Neuronal stem cell (in vitro differentiated cells): ENCODE results near the gene SMARCC1.

Experiments
- DNase-seq: peaks from one replicate; pipeline ENCODE4 v3.0.0-alpha.2; 2013; ENCODE audit warnings: low spot score
- H2AFZ ChIP-seq: one replicate; pipeline ENCODE4 v1.6.1; 2013; ENCODE audit warnings: mild to moderate bottlenecking, low read length, inconsistent platforms
- H2AK5ac ChIP-seq: 2 replicates; pipeline ENCODE4 v1.6.1; 2013; ENCODE audit warnings: low read depth, mild to moderate bottlenecking, inconsistent platforms, low read length, moderate library complexity, mixed read lengths
- H2BK120ac ChIP-seq: 2 replicates; pipeline ENCODE4 v1.6.1; 2013; ENCODE audit warnings: low read depth, mild to moderate bottlenecking, inconsistent platforms, low read length, moderate library complexity, mixed read lengths
- H2BK12ac ChIP-seq: one replicate; pipeline ENCODE4 v1.6.1; 2013; ENCODE audit warnings: low read length, inconsistent platforms
- H2BK15ac ChIP-seq: 2 replicates; pipeline ENCODE4 v1.6.1; 2013; ENCODE audit warnings: mild to moderate bottlenecking, low read length, inconsistent platforms, mixed read lengths
- H2BK5ac ChIP-seq: one replicate; pipeline ENCODE4 v1.6.1; 2013; ENCODE audit warnings: inconsistent platforms, mild to moderate bottlenecking, low read length, moderate library complexity
- H3K14ac ChIP-seq: one replicate; pipeline ENCODE4 v1.6.1; 2013; ENCODE audit warnings: low read length, inconsistent platforms
- H3K18ac ChIP-seq: 2 replicates; pipeline ENCODE4 v1.6.1; 2013; ENCODE audit warnings: low read length, inconsistent platforms
- H3K23ac ChIP-seq: 2 replicates; pipeline ENCODE4 v1.6.1; 2013; ENCODE audit warnings: low read depth, mild to moderate bottlenecking, mixed read lengths, low read length, inconsistent platforms; ENCODE audit not compliant: poor library complexity
- H3K27ac ChIP-seq: replicated peaks from 3 replicates; pipeline ENCODE4 v1.5.1; 2013; ENCODE audit warnings: low read length, inconsistent platforms
- H3K27me3 ChIP-seq, 3 experiments: 2 replicates each; pipeline ENCODE4 v1.6.1; 2013; ENCODE audit warnings: low read length in 3 of 3, mild to moderate bottlenecking in 2 of 3, inconsistent platforms in 1 of 3, low read depth in 1 of 3, mixed read lengths in 1 of 3, moderate library complexity in 1 of 3; ENCODE audit not compliant: control insufficient read depth in 3 of 3, insufficient read depth in 3 of 3
- H3K36me3 ChIP-seq, 2 donors: replicated peaks in 1 of 2; 2 replicates each; pipeline ENCODE4 v1.6.1; 2013; ENCODE audit warnings: low read length in 2 of 2; ENCODE audit not compliant: control insufficient read depth in 2 of 2, insufficient read depth in 2 of 2
- H3K4ac ChIP-seq: 2 replicates; pipeline ENCODE4 v1.6.1; 2013; ENCODE audit warnings: inconsistent platforms, mild to moderate bottlenecking, low read length, moderate library complexity
- H3K4me1 ChIP-seq, 2 donors: 1 replicate in 1 of 2; 2 replicates in 1 of 2; pipeline ENCODE4 v1.6.1; 2013; ENCODE audit warnings: low read length in 2 of 2, low read depth in 1 of 2; ENCODE audit not compliant: control insufficient read depth in 2 of 2, insufficient read depth in 1 of 2
- H3K4me2 ChIP-seq: one replicate; pipeline ENCODE4 v1.6.1; 2013; ENCODE audit warnings: mild to moderate bottlenecking, low read length, inconsistent platforms; ENCODE audit not compliant: insufficient read depth, poor library complexity, severe bottlenecking
- H3K4me3 ChIP-seq, 2 donors: 2 replicates each; pipeline ENCODE4 v1.5.1; 2013; ENCODE audit warnings: low read length in 2 of 2, mild to moderate bottlenecking in 2 of 2, inconsistent platforms in 1 of 2, moderate library complexity in 1 of 2
- H3K79me1 ChIP-seq: one replicate; pipeline ENCODE4 v1.6.1; 2013; ENCODE audit warnings: low read depth, mild to moderate bottlenecking, inconsistent platforms, low read length, moderate library complexity
- H3K9ac ChIP-seq: one replicate; pipeline ENCODE4 v1.6.1; 2013; ENCODE audit warnings: mild to moderate bottlenecking, low read depth, low read length, inconsistent platforms; ENCODE audit not compliant: poor library complexity
- H3K9me3 ChIP-seq, 2 donors: replicated peaks in 1 of 2; 2 replicates each; pipeline versions ENCODE3 to v1.6.1; 2013; ENCODE audit warnings: low read length in 2 of 2, mild to moderate bottlenecking in 2 of 2, inconsistent platforms in 1 of 2, low read depth in 1 of 2, mixed read lengths in 1 of 2, moderate library complexity in 1 of 2; ENCODE audit not compliant: control insufficient read depth in 2 of 2, insufficient read depth in 1 of 2
- H4K8ac ChIP-seq: one replicate; pipeline ENCODE4 v1.6.1; 2013; ENCODE audit warnings: low read depth, mild to moderate bottlenecking, inconsistent platforms, low read length, moderate library complexity
- H4K91ac ChIP-seq: one replicate; pipeline ENCODE4 v1.6.1; 2013; ENCODE audit warnings: low read length, low read depth, mild to moderate bottlenecking, inconsistent platforms; ENCODE audit not compliant: poor library complexity
- WGBS, 2 donors: extraction: QIAGEN DNeasy Blood & Tissue Kit; methylation state at CpG; one replicate each; pipeline ENCODE4 v1.1.7; 2013; ENCODE audit warnings: missing lambda C conversion rate in 2 of 2, mixed read lengths in 1 of 2; ENCODE audit not compliant: insufficient read length in 2 of 2, insufficient replicate concordance in 1 of 2; ENCODE audit errors: extremely low coverage in 2 of 2; 5-methylcytosine and 5-hydroxymethylcytosine counted together

The SMARCC1 gene

DNA sequence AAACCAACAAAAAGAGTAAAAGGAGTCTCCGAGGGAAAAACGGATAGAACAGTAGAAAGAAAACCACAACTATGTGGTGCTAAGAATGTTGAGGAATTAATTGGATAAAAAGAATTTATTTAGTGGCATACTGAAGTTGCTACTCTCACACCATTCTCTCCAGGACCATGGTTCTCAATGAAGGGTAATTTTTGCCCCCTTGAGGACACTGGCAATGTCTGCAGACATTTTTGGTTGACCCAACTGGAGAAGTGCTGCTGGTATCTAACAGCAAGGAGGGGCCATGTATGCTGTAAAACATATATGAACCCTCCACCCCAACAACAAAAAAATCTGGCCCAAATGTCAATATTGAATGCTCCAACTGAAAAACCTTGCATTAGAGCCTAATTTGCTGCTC is 117.2 kb downstream of the SMARCC1 start:
- Histone ChIP-seq H3K18ac (no peak overlapping the region), H2BK15ac (no peak overlapping the region), H3K14ac (no peak overlapping the region), H4K91ac (no peak overlapping the region), H2AK5ac (no peak overlapping the region), H3K36me3 (peaks cover 14 to 94% of the 10 kb centered on the region in 2 donors), H3K4me3 (no peak overlapping the region), H2AFZ (no peak overlapping the region), H3K23ac (no peak overlapping the region), H3K9ac (no peak overlapping the region), H2BK5ac (no peak overlapping the region), H3K4ac (no peak overlapping the region), H3K27me3 (no peaks in the 10 kb centered on the region), H3K79me1 (peaks cover 2% of the 10 kb centered on the region), H3K4me1 (no peaks in the 10 kb centered on the region), H2BK12ac (no peak overlapping the region), H4K8ac (no peak overlapping the region), H3K27ac (no peak overlapping the region), H3K9me3 (peaks cover 0 to 10% of the 10 kb centered on the region in 2 donors), H3K4me2 (no peak overlapping the region), H2BK120ac (no peak overlapping the region)
- WGBS, 2 donors: no CpG with 5 or more reads among the region's 2 CpGs
- DNase-seq: no peak

DNA sequence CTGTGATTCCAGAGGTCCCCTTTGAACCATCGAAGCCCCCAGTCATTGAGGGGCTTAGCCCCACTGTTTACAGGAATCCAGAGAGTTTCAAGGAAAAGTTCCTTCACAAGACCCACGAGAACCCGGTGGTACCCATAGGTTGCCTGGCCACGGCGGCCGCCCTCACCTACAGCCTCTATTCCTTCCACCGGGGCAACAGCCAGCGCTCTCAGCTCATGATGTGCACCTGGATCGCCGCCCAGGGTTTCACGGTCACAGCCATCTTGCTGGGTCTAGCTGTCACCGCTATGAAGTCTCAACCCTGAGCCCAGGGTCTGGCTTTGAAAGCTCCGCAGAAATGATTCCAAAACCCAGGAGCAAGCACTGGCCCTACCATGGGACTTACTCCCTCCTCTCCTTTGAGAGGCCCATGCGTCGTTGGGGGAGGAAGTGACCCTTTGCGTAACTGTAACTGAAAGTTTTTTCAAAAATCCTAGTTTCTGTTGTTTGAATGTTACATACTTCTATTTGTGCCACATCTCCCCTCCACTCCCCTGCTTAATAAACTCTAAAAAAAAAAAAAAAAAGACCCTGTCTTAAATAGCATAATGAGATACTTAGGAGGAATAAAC is 118.0 kb downstream of the SMARCC1 start:
- Histone ChIP-seq H3K23ac (no peak overlapping the region), H3K36me3 (peaks cover 17 to 94% of the 10 kb centered on the region in 2 donors), H2BK5ac (no peak overlapping the region), H2BK120ac (no peak overlapping the region), H2BK12ac (no peak overlapping the region), H3K18ac (no peak overlapping the region), H4K91ac (no peak overlapping the region), H3K4ac (no peak overlapping the region), H3K9ac (no peak overlapping the region), H2AK5ac (no peak overlapping the region), H4K8ac (no peak overlapping the region), H3K14ac (no peak overlapping the region), H3K79me1 (peaks cover 2% of the 10 kb centered on the region), H3K27ac (no peak overlapping the region), H3K4me1 (no peaks in the 10 kb centered on the region), H3K4me2 (no peak overlapping the region), H3K27me3 (no peaks in the 10 kb centered on the region), H3K4me3 (no peak overlapping the region), H3K9me3 (peaks cover 2 to 18% of the 10 kb centered on the region in 2 donors), H2AFZ (no peak overlapping the region), H2BK15ac (no peak overlapping the region)
- WGBS, 2 donors: no CpG with 5 or more reads among the region's 16 CpGs
- DNase-seq: no peak

DNA sequence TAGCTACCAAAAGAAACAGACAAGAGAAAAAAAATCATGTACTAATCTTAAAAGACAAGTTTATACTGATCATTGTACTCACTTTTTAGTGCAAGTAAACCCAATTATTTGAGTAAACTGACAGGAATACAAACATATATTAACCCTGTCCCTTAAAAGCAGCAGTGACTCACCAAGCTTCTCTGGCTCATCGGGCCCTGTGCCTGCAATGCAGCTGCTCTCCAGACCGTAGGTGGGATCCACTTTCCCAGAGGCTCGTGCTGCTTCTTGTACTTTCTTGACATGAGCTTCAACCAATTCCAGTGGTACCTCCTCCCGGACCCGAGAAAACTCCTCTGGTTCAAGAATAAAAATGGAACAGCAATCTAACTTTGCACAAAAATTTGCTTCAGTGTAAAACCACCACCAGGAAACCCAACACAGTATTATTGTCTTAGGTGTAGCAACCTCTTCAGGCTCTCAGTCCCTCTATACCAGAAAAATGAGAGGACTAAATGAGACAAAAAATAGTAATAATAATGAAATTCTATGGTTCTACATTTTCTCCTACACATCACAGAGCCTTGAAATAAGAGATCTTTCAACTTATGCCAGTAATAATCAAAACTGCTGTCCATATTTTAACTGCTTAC is 120.5 kb downstream of the SMARCC1 start:
- Histone ChIP-seq H3K27me3 (no peaks in the 10 kb centered on the region), H3K4me1 (no peaks in the 10 kb centered on the region), H2AFZ (no peak overlapping the region), H3K4ac (no peak overlapping the region), H2BK12ac (no peak overlapping the region), H3K79me1 (peaks cover 4% of the 10 kb centered on the region), H3K36me3 (peaks cover 18 to 95% of the 10 kb centered on the region in 2 donors), H2AK5ac (no peak overlapping the region), H4K91ac (no peak overlapping the region), H3K4me2 (no peak overlapping the region), H2BK15ac (no peak overlapping the region), H2BK5ac (no peak overlapping the region), H3K4me3 (no peak overlapping the region), H2BK120ac (no peak overlapping the region), H3K18ac (no peak overlapping the region), H3K23ac (no peak overlapping the region), H3K27ac (no peak overlapping the region), H3K9me3 (peaks cover 2 to 41% of the 10 kb centered on the region in 2 donors), H4K8ac (no peak overlapping the region), H3K9ac (no peak overlapping the region), H3K14ac (no peak overlapping the region)
- DNase-seq: no peak
- no CpG with 5 or more reads among the region's 5 CpGs for WGBS, 2 donors

DNA sequence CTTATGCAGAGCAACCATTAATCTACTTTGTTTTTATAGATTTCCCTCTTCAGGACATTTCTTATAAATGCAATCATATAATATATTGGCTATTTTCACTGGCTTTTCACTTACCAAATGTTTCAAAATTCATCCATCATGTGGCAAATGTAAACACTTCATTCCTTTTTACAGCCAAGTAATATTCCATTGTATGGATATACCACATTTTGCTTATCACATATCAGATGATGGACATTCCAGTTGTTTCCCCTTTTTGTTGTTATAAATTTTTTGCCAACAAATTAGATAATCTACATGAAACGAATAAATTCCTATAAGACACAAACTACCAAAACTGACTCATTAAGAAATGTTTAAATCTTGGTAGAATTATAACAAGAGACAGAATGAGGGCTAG is 123.2 kb downstream of the SMARCC1 start:
- H2BK120ac ChIP-seq: no peak overlapping the region
- H3K4me2 ChIP-seq: no peak overlapping the region
- H2AK5ac ChIP-seq: no peak overlapping the region
- H2BK15ac ChIP-seq: no peak overlapping the region
- H3K9ac ChIP-seq: no peak overlapping the region
- no peak overlapping the region for H2AFZ ChIP-seq
- H3K4me3 ChIP-seq: no peak overlapping the region
- H3K4me1 ChIP-seq: no peaks in the 10 kb centered on the region
- H3K18ac ChIP-seq: no peak overlapping the region
- DNase-seq: no peak
- no peak overlapping the region for H2BK12ac ChIP-seq
- no peak overlapping the region for H4K91ac ChIP-seq
- H3K36me3 ChIP-seq: peaks cover 19 to 95% of the 10 kb centered on the region in 2 donors
- H3K27ac ChIP-seq: no peak overlapping the region
- no peak overlapping the region for H3K23ac ChIP-seq
- WGBS, 2 donors: no CpG with 5 or more reads among the region's 1 CpG
- no peak overlapping the region for H3K14ac ChIP-seq
- no peak overlapping the region for H4K8ac ChIP-seq
- H2BK5ac ChIP-seq: no peak overlapping the region
- no peaks in the 10 kb centered on the region for H3K27me3 ChIP-seq
- peaks cover 4% of the 10 kb centered on the region for H3K79me1 ChIP-seq
- peaks cover 2 to 41% of the 10 kb centered on the region in 2 donors for H3K9me3 ChIP-seq
- no peak overlapping the region for H3K4ac ChIP-seq
